Heart left ventricle (tissue), 16 donors: Measurements from ENCODE around the gene PBX3. TPM values are rescaled to one million over a fixed set of nuclear protein-coding genes. Genes with fewer than 3 reads are reported as not detected.

Experiments used
- ATAC-seq, 4 donors: fragments of 200-7000 bp; cut with Tn5 transposase; one replicate each; pipeline ENCODE4 v1.9.1; 2020 to 2022; ENCODE audit warnings: moderate library complexity in 4 of 4, mild to moderate bottlenecking in 3 of 4, moderate number of reproducible peaks in 1 of 4
- DNase-seq, 5 donors: peaks; one replicate each; pipeline ENCODE4 v3.0.0-alpha.2; 2020
- H3K27ac ChIP-seq, 12 donors: fragments of 200-600 bp; sonication (generic) in 4 of 12; one replicate each; pipeline versions ENCODE4 v1.5.0 to v1.8.0; 2016 to 2022; ENCODE audit warnings: mild to moderate bottlenecking in 2 of 12
- H3K27me3 ChIP-seq, 9 donors: fragments of 200-600 bp; sonication (generic) in 2 of 9; one replicate each; pipeline versions ENCODE4 v1.5.1 to v1.8.0; 2016 to 2022; ENCODE audit warnings: mild to moderate bottlenecking in 3 of 9
- H3K36me3 ChIP-seq, 9 donors: fragments of 200-600 bp; sonication (generic) in 2 of 9; one replicate each; pipeline versions ENCODE4 v1.5.0 to v1.8.0; 2018 to 2022; ENCODE audit warnings: mild to moderate bottlenecking in 2 of 9
- H3K4me1 ChIP-seq, 12 donors: fragments of 200-600 bp; sonication (generic) in 4 of 12; one replicate each; pipeline versions ENCODE4 v1.5.0 to v1.8.0; 2016 to 2022; ENCODE audit warnings: mild to moderate bottlenecking in 3 of 12
- H3K4me3 ChIP-seq, 12 donors: fragments of 200-600 bp; sonication (generic) in 4 of 12; one replicate each; pipeline versions ENCODE4 v1.5.0 to v1.8.0; 2017 to 2022; ENCODE audit warnings: mild to moderate bottlenecking in 9 of 12, moderate library complexity in 4 of 12
- H3K9me3 ChIP-seq, 12 donors: fragments of 200-600 bp; sonication (generic) in 4 of 12; one replicate each; pipeline versions ENCODE4 v1.5.0 to v1.8.0; 2016 to 2022; ENCODE audit warnings: mild to moderate bottlenecking in 1 of 12
- CTCF ChIP-seq, 12 donors: fragments of 200-600 bp; sonication (generic) in 4 of 12; IDR thresholded peaks; one replicate each; pipeline versions ENCODE4 v1.5.0 to v1.8.0; 2018 to 2022; ENCODE audit warnings: antibody characterized with exemption in 12 of 12, mild to moderate bottlenecking in 5 of 12
- POLR2A ChIP-seq, 2 donors: fragments of 450-650 bp; IDR thresholded peaks; one replicate each; pipeline ENCODE4 v1.6.1; 2017; ENCODE audit warnings: antibody characterized with exemption in 2 of 2, mild to moderate bottlenecking in 2 of 2, moderate library complexity in 2 of 2
- WGBS, 4 donors: extraction: QIAGEN DNeasy Blood & Tissue Kit in 2 of 4; methylation state at CpG; one replicate each; pipeline versions ENCODE4 v1.1.5 to v1.1.7; 2013 to 2018; 5-methylcytosine and 5-hydroxymethylcytosine counted together
- intact Hi-C, 10 donors: fragments of 100-400 bp; cut with DNase I; formaldehyde crosslinking; loops; one replicate each; pipeline versions ENCODE4 v1.11.1 to v1.14.2; 2022
- polyA plus RNA-seq, 2 donors: library from polyadenylated mRNA; stranded (reverse); fragments of 200-250 nt; gene quantifications; one replicate each; pipeline ENCODE4 v1.2.3, GENCODE V29; 2013
- total RNA-seq, 9 donors: library from RNA; depleted of rRNA in 2 of 9; stranded (reverse); fragments of >200 nt in 2 of 9; fragmentation: NEBNext Ultra II Directional in 3 of 9; extraction: Animal tissue kit (Norgen Biotek cat#: 25700) in 3 of 9; gene quantifications; one replicate each; pipeline versions ENCODE4 v1.1.0 to v1.2.4, GENCODE V29; 2016 to 2023
- donor health status: ischemic (EF 13 %, LVEDD 7.1; RV severe dilation, severe dysfunction).
- donor health status: healthy with polysubstance abuse.
- donor health status: DM: no; HTN: yes; CAD: no.
- donor health status: DM: no; HTN: no; CAD: no.
- donor health status: ischemic (EF 25% LVEDD 6.9; RV normal size, moderate dysfunction).
- donor health status: ischemic (EF 25% LVEDD 5.7; RV mildly dilated, moderate dysfunction).
- donor health status: healthy.
- donor health status: DM: yes; HTN: yes; CAD: no.
- donor health status: ischemic (EF 35%, LVEDD 5.7; RV mildly dilated, moderate dysfunction).
- donor health status: nonischemic (EF 11% LVEDD 7.7; RV severe dilation, severe dysfunction).
- donor health status: DM: yes; HTN: yes; CAD: no.
- donor health status: PGD.
- donor health status: ischemic (EF 29% LVEDD 5.4; RV normal size, mild dysfunction).
- donor health status: nonischemic (EF 23%, LVEDD 6.1; RV moderate dilation, normal function).

PBX3 gene
- total and polyA plus RNA-seq, 11 donors: 14.8 to 76.1 (median 53.4) TPM

DNA sequence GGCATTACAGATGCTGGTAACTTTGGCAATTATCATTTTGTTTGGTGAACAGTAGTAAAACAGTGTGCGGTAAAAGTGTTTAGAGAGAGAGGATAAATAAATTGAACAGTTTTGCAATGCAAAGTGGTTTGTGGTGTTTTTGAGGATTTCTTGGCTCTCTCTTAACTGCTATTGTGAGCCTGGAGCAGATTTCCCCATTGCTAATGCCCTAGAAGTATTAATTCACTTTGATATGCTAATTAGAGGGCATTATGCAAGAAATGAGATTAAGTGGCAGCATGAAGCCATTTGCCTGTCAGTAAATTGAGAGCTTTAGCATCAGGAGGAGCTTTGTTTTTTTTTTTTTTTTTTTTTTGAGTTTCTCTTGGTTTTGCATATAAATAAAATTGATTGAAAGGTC, 8.2 kb downstream of the PBX3 start:
- ATAC-seq (no peak), DNase-seq (no peak)
- H3K9me3 ChIP-seq: no peaks in the 10 kb centered on the region
- H3K4me3 ChIP-seq: no peak overlapping the region
- 59 to 69% (median 64%) methylated on average over 1 of the region's 1 CpG for WGBS, 4 donors
- peak overlapping the region in 1 of 12 donors; percentile 14 for H3K27ac ChIP-seq
- H3K27me3 ChIP-seq: no peaks in the 10 kb centered on the region
- peaks cover 0 to 83% (median 39%) of the 10 kb centered on the region in 12 donors for H3K4me1 ChIP-seq
- intact Hi-C loops: loop anchor here in 2 of 10 donors (10.0 kb wide), 3 partner anchors 69 to 201 kb away; no protein-coding TSS in a partner anchor
- H3K36me3 ChIP-seq: peaks cover 0 to 2% (median 0%) of the 10 kb centered on the region in 9 donors
- TF ChIP-seq POLR2A (IDR thresholded peaks at IDR 0.05) (no peak), CTCF (IDR thresholded peaks at IDR 0.05) (no peak)

DNA sequence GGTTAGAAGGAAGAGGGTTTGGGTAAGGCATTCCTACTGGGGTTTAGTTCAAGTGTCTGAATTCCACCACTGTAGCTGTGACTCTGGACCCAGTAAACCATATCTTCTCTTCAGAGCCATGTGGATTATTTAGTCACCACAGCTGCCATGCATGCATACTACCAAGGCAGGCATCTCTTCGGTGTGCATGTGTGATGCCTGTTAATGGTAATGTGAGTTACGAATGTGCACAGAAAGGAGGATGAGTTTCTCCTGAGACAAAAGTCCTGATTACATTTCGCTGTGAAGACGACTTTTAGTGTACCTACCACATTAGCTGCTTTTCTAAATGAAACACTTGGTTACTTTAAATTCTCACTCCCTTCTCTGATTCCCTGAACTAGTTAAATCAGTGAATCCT, 9.3 kb downstream of the PBX3 start:
- Histone ChIP-seq H3K4me3 (no peak overlapping the region), H3K4me1 (peaks cover 4 to 83% (median 41%) of the 10 kb centered on the region in 12 donors), H3K9me3 (no peaks in the 10 kb centered on the region), H3K36me3 (peaks cover 0 to 2% (median 0%) of the 10 kb centered on the region in 9 donors), H3K27me3 (no peaks in the 10 kb centered on the region), H3K27ac (no peak overlapping the region)
- no peak for DNase-seq
- 81 to 92% (median 90%) methylated on average over 4 of the region's 4 CpGs for WGBS, 4 donors
- TF ChIP-seq CTCF (IDR thresholded peaks at IDR 0.05): no peak
- no peak for TF ChIP-seq POLR2A (IDR thresholded peaks at IDR 0.05)
- intact Hi-C loops: loop anchor here in 2 of 10 donors (10.0 kb wide), 3 partner anchors 68 to 202 kb away; no protein-coding TSS in a partner anchor
- ATAC-seq: peak in 1 of 4 donors; percentile 36

- ATAC-seq: no peak
- WGBS, 4 donors: 69 to 75% (median 72%) methylated on average over 1 of the region's 1 CpG
- intact Hi-C loops: loop anchor here in 2 of 10 donors (10.0 kb wide), 3 partner anchors 67 to 203 kb away; no protein-coding TSS in a partner anchor
- no peak for TF ChIP-seq POLR2A (IDR thresholded peaks at IDR 0.05)
- TF ChIP-seq CTCF (IDR thresholded peaks at IDR 0.05): no peak
- Histone ChIP-seq H3K36me3 (peaks cover 0 to 2% (median 0%) of the 10 kb centered on the region in 9 donors), H3K4me1 (peaks cover 5 to 83% (median 40%) of the 10 kb centered on the region in 12 donors), H3K27me3 (no peaks in the 10 kb centered on the region), H3K4me3 (no peak overlapping the region), H3K9me3 (no peaks in the 10 kb centered on the region), H3K27ac (no peak overlapping the region)
- DNase-seq: no peak
Measured at GRCh38 chr9:125757834-125758233, 10.7 kb downstream of the PBX3 start.

GRCh38 chr9:125758986-125759763, 12.0 kb downstream of the PBX3 start:
- 51 to 60% (median 53%) methylated on average over 6 of the region's 6 CpGs for WGBS, 4 donors
- ATAC-seq: peak; percentile 30 to 88 (median 63)

More at GRCh38 chr9:125758986-125759763, 12.0 kb downstream of the PBX3 start:
- Histone ChIP-seq H3K4me3 (peak overlapping the region in 9 of 12 donors; percentile 16 to 51 (median 30)), H3K9me3 (no peaks in the 10 kb centered on the region), H3K36me3 (no peaks in the 10 kb centered on the region), H3K27me3 (no peaks in the 10 kb centered on the region), H3K4me1 (peaks cover 5 to 85% (median 47%) of the 10 kb centered on the region in 12 donors), H3K27ac (peak overlapping the region in 3 of 12 donors; percentile 25 to 64 (median 34))
- intact Hi-C loops: loop anchor here in 2 of 10 donors (10.0 kb wide), 3 partner anchors 66 to 204 kb away; no protein-coding TSS in a partner anchor
- no peak for TF ChIP-seq POLR2A (IDR thresholded peaks at IDR 0.05)
- TF ChIP-seq CTCF (IDR thresholded peaks at IDR 0.05): no peak
- peak in 4 of 5 donors; percentile 10 to 33 (median 26) for DNase-seq
